GM21529 (cell line): ENCODE data around the gene ADGRL3.
"Not testable (repeated sequence)": the region's sequence is repeated elsewhere in the genome, so short reads cannot be mapped to it uniquely, and the experiment has no call there.

Experiments
- ATAC-seq: cut with Tn5 transposase; IDR thresholded peaks from one replicate; pipeline ENCODE4 v1.9.1; 2021; ENCODE audit not compliant: unreplicated experiment

Gene ADGRL3

DNA sequence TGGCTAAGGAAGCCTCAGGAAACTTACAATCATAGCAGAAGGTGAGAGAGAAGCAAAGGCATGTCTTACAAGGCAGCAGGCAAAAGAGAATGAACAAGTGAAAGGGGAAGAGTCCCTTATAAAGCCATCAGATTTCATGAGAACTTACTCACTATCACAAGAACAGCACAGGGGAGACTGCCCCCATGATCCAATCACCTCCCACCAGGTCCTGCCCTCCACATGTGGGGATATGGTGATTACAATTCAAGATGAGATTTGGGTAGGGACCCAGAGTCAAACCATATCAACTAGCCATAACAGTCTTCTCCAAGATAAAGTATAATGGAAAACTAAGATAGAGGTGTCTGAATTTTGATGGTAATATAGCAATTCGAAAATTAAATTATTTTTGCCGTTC, 534.3 kb downstream of the ADGRL3 start:
- ATAC-seq: no peak

DNA sequence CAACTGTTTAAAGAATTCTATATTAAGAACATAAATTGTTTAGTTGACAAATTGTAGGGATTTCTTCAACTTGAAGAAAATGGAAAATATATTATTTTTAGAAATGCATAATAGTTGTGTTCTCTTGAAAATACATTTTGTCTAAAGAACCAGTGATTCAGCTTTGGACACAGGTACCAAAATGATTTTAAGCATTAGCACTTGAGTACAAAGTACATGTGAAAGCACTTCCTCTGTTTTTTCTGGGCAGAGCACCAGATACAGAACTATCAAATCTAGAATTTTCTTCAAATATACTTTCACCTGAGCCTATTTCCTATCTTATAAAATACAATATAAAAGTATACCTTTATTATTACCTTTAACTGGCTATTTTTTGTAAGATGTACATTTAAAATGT, 539.8 kb downstream of the ADGRL3 start:
- no peak for ATAC-seq

- ATAC-seq: no peak
These were observed 540.8 kb downstream of the ADGRL3 start for GRCh38 chr4:61740886-61741285.

DNA sequence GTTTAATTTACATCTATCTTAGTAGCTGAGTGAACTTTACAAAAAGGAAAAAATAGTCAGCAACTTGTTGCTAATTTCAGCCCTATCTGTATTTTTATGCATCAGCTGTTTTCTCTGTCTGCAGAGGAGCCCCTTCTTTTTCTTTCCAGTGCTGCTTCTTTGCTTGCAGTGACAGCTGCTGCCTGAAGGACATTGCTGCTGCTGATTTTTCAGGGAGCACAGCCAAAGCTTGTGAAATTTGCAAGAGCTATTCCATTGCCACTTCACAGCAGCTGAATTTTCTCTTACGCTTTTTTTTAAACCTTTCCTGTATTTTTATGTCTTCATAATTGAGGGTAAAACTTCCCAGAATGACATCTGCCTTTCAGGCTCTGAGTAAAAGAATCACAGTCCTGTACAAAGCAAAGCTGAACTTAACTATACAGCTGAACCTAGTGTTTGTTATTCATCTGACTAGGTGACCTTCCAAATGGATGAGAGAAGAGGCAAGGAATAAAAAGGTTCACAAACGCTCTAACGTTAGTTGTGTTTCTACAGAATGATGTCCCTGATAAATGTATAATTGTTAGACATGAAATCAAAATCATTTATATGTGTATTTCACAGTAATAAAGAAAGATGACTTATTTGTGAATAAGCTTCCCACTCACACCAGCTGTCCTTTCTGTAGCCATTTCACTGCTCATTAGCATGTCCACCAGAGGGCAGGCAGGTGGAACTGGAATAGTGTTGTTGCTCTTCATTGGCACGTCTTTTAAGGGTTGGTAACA, 541.4 kb downstream of the ADGRL3 start:
- no peak for ATAC-seq

DNA sequence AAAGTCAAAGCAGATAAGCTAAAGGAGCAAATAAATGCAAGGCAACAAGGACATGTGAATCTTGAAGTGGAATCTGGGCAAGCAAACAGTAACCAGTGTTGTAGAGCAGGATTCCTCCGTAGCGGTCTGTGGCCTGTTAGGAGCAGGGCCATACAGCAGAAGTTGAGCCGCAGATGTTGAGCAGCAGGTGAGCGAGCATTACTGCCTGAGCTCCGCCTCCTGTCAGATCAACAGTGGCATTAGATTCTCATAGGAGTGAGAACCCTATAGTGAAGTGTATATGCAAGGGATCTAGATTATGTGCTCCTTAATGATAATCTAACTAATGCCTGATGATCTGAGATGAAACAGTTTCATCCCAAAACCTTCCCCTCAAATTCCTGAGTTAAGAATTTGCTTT, 550.7 kb downstream of the ADGRL3 start:
- no peak for ATAC-seq

DNA sequence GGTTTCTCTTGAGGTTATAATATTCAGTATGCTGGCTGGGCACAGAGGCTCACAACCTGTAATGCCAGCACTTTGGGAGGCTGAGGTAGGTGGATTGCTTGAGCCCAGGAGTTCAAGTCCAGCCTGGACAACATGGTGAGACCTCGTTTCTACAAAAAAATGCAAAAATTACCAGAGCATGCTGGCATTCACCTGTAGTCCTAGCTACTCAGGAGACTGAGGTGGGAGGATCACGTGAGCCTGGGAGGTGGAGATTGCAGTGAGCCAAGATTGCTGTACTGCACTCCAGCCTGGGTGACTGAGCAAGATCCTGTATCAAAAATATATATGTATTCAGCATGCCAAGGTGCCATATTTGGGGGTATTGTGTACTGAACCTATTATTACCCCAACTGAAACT, 552.5 kb downstream of the ADGRL3 start:
- no peak for ATAC-seq

DNA sequence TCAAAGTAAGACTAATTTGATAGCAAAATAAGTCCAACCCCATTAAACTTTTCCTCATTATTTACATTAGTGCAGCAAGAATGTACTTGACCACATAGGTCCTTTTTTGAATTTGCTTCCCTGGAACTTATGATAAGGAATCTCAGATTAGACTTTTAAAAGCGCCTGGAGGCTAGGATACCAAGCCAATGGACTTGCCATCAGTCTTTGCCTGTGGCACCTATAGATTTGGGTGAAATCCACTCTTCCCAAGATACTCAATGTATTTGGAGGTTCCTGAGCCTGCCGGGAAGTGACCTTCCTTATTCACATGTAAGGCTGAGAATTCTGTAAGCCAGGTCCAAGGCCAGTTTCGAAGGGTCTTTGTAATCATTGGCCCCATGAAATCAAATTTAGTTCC, 553.6 kb downstream of the ADGRL3 start:
- no peak for ATAC-seq

DNA sequence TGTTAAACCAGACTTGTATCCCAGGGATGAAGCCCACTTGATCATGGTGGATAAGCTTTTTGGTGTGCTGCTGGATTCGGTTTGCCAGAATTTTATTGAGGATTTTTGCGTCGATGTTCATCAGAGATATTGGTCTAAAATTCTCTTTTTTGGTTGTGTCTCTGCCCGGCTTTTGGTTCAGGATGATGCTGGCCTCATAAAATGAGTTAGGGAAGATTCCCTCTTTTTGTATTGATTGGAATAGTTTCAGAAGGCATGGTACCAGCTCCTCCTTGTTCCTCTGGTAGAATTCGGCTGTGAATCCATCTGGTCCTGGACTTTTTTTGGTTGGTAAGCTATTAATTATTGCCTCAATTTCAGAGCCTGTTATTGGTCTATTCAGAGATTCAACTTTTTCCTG, 556.8 kb downstream of the ADGRL3 start:
- ATAC-seq: not testable (repeated sequence)

- not testable (repeated sequence) for ATAC-seq
These were observed 557.9 kb downstream of the ADGRL3 start for GRCh38 chr4:61757983-61758382.

DNA sequence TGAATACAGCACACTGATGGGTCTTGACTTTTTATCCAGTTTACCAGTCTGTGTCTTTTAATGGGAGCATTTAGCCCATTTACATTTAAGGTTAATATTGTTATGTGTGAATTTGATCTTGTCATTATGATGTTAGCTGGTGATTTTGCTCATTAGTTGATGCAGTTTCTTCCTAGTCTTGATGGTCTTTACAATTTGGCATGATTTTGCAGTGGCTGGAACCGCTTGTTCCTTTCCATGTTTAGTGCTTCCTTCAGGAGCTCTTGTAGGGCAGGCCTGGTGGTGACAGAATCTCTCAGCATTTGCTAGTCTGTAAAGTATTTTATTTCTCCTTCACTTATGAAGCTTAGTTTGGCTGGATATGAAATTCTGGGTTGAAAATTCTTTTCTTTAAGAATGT, 558.5 kb downstream of the ADGRL3 start:
- ATAC-seq: not testable (repeated sequence)

DNA sequence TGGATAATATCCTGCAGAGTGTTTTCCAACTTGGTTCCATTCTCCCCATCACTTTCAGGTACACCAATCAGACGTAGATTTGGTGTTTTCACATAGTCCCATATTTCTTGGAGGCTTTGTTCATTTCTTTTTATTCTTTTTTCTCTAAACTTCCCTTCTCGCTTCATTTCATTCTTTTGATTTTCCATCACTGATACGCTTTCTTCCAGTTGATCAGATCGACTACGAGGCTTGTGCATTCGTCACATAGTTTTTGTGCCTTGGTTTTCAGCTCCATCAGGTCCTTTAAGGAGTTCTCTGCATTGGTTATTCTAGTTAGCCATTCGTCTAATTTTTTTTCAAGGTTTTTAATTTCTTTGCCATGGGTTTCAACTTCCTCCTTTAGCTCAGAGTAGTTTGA, 559.1 kb downstream of the ADGRL3 start:
- not testable (repeated sequence) for ATAC-seq

- not testable (repeated sequence) for ATAC-seq
These were observed 559.8 kb downstream of the ADGRL3 start for GRCh38 chr4:61759885-61760284.

GRCh38 chr4:61760820-61761219, 560.7 kb downstream of the ADGRL3 start:
- no peak for ATAC-seq

- ATAC-seq: no peak
These were observed 562.8 kb downstream of the ADGRL3 start for GRCh38 chr4:61762722-61763627.

DNA sequence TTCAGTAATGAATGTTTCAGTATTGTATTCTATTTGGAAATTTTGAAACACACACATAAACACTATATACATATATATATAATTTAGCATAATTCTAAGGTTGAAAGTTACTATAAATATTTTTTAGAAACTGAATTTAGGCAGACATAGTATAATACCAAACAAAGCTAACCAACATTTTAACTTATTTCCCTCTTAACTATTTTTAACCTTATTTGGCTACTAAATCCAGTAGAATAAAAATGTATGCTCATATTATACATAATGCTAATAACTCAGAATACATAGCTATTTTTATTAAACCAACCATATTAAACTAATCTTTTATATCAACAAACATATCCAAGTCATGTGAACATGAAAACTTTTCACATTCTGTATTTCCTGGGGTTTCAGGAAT, 563.6 kb downstream of the ADGRL3 start:
- no peak for ATAC-seq

DNA sequence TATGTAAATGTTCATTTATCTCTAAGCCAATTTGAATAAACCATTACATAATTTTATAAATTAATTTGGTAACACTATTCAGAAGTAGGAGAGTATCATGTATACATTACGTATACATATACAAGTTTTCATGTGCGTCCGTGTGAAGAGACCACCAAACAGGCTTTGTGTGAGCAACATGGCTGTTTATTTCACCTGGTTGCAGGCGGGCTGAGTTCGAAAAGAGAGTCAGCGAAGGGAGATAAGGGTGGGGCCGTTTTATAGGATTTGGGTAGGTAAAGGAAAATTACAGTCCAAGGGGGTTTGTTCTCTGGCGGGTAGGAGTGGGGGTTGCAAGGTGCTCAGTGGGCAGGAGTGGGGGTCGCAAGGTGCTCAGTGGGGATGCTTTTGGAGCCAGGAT, 564.0 kb downstream of the ADGRL3 start:
- not testable (repeated sequence) for ATAC-seq

GRCh38 chr4:61769444-61770167, 569.5 kb downstream of the ADGRL3 start:
- not testable (repeated sequence) for ATAC-seq

DNA sequence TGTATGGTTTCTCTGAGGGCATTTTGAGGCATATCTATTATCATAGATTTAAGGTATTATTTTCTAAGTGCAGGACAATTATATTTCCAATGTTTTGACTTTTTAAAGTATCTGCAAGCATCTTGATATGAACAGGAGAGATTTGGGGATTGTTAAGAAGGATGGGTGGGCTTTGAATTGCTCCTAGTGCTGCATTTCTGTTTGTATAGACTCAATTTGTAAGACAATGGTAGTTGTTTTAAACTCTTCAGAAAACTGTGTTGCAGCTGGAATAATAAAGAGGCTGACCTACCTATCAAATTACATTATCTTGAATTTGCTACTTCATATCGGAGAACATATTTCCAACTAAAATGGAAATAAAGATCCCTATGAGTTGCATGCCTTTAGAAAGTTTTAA, 570.3 kb downstream of the ADGRL3 start:
- ATAC-seq: no peak

- ATAC-seq: no peak
These were observed 570.9 kb downstream of the ADGRL3 start for GRCh38 chr4:61771056-61771455.

- ATAC-seq: no peak
These were observed 572.0 kb downstream of the ADGRL3 start for GRCh38 chr4:61772126-61772525.

DNA sequence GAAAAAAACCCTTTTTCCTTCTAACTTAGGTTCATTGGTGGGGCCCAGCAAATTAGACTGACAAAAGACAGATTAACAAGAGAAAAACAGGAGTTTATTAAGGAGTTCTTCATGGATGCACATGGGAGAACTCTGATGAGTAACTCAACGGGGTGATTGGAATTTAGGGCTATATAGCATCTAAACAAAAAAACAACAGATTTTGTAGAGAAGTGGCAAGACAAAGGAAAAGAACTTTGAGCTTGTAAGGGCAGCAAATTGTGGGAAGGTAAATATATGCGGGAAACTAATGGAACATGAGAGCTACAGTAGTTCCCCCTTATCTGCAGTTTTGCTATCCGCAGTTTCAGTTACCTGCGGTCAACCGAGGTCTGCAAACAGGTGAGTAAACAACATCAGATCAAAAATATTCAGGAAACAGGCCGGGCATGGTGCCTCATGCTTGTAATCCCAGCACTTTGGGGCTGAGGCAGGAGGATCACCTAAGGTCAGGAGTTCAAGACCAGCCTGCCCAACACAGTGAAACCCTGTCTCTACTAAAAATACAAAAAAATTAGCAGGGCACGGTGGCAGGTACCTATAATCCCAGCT, 573.6 kb downstream of the ADGRL3 start:
- no peak for ATAC-seq
